Body of pancreas (tissue), 4 donors: Measurements from ENCODE around the gene CBS. TPM values are rescaled to one million over a fixed set of nuclear protein-coding genes. Genes with fewer than 3 reads are reported as not detected.
"Not testable (repeated sequence)": the region's sequence is repeated elsewhere in the genome, so short reads cannot be mapped to it uniquely, and the experiment has no call there.

Experiments
- ATAC-seq: fragments of 150-250 bp; one replicate; pipeline ENCODE4 v1.9.1; 2016
- DNase-seq, 4 donors: peaks; one replicate each; pipeline ENCODE4 v3.0.0-alpha.2; 2019
- H3K27ac ChIP-seq, 4 donors: fragments of 200-600 bp; sonication (generic); 1 replicate in 3 of 4; 2 replicates in 1 of 4; pipeline versions ENCODE4 v1.5.1 to v1.6.1; 2016 to 2019; ENCODE audit warnings: mild to moderate bottlenecking in 1 of 4, mixed read lengths in 1 of 4, moderate library complexity in 1 of 4
- H3K27me3 ChIP-seq, 2 donors: fragments of 200-600 bp; sonication (generic); one replicate each; pipeline ENCODE4 v1.6.0; 2016; ENCODE audit warnings: mild to moderate bottlenecking in 1 of 2
- H3K36me3 ChIP-seq, 2 donors: fragments of 200-600 bp; sonication (generic); replicated peaks in 1 of 2; 2 replicates each; pipeline ENCODE4 v1.5.1; 2016; ENCODE audit warnings: low read depth in 2 of 2; ENCODE audit not compliant: insufficient read depth in 1 of 2
- H3K4me1 ChIP-seq: fragments of 200-600 bp; sonication (generic); one replicate; pipeline ENCODE4 v1.6.0; 2016
- H3K4me3 ChIP-seq, 2 donors: fragments of 200-600 bp; sonication (generic); 1 replicate in 1 of 2; 2 replicates in 1 of 2; pipeline ENCODE4 v1.5.1; 2016 to 2019
- H3K9me3 ChIP-seq, 3 donors: fragments of 200-600 bp; sonication (generic); 1 replicate in 2 of 3; 2 replicates in 1 of 3; pipeline ENCODE4 v1.5.1; 2016
- POLR2A ChIP-seq, 3 donors: fragments of 450-650 bp; IDR thresholded peaks; one replicate each; pipeline ENCODE4 v1.6.1; 2016; ENCODE audit warnings: antibody characterized with exemption in 3 of 3, mild to moderate bottlenecking in 2 of 3
- WGBS, 2 donors: methylation state at CpG; one replicate each; pipeline ENCODE4 v1.1.5; 2017; 5-methylcytosine and 5-hydroxymethylcytosine counted together
- intact Hi-C: fragments of 100-400 bp; cut with DNase I; formaldehyde crosslinking; loops from one replicate; pipeline ENCODE4 v1.15.1; 2023
- total RNA-seq, 2 donors: library from RNA; depleted of rRNA; stranded (reverse); fragments of >200 nt; gene quantifications; one replicate each; pipeline ENCODE4 v1.1.0, GENCODE V29; 2016
- TF ChIP-seq, protein P1 (sequence below), 7 experiments: fragments of 450-650 bp in 4 of 7; fragments of 200-600 bp in 3 of 7; sonication (generic) in 3 of 7; IDR thresholded peaks; one replicate each; pipeline ENCODE4 v1.5.1; 2016 to 2019; ENCODE audit warnings: antibody characterized with exemption in 7 of 7

CBS gene
- total RNA-seq, 2 donors from 2014 or later = 196 to 199 TPM

DNA sequence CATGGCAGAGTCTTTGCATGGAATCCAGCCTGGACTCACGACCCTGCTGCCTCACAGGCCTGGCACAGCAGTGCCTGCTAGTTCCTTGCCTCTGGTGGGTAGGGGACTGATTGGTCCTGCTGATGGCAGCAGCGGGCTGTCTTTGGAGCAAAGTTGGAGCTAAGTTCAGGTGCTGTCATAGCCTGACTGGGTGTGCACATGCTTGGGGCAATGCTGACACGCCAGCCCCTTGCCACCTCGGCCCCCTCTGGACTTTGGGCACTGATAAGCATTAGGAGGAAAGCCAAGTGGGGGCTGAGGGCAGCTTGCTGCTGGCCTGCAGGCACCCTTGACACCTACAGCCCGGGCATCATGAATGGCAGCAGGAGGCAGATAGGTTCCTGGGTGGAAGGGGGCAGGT is 33.5 kb downstream of the CBS start:
- intact Hi-C loops, H3K4me1 ChIP-seq, H3K9me3 ChIP-seq, H3K27ac ChIP-seq, H3K27me3 ChIP-seq, H3K36me3 ChIP-seq, H3K4me3 ChIP-seq, ATAC-seq: not testable (repeated sequence)
- TF ChIP-seq, protein P1, sequence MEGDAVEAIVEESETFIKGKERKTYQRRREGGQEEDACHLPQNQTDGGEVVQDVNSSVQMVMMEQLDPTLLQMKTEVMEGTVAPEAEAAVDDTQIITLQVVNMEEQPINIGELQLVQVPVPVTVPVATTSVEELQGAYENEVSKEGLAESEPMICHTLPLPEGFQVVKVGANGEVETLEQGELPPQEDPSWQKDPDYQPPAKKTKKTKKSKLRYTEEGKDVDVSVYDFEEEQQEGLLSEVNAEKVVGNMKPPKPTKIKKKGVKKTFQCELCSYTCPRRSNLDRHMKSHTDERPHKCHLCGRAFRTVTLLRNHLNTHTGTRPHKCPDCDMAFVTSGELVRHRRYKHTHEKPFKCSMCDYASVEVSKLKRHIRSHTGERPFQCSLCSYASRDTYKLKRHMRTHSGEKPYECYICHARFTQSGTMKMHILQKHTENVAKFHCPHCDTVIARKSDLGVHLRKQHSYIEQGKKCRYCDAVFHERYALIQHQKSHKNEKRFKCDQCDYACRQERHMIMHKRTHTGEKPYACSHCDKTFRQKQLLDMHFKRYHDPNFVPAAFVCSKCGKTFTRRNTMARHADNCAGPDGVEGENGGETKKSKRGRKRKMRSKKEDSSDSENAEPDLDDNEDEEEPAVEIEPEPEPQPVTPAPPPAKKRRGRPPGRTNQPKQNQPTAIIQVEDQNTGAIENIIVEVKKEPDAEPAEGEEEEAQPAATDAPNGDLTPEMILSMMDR (IDR thresholded peaks at IDR 0.05) = peak in 1 of 7 experiments; percentile 3
- peak in 1 of 4 donors; percentile 33 for DNase-seq
- 76% methylated on average over 3 of the region's 5 CpGs; no CpG with 5 or more reads in 1 of the 2 donors for WGBS, 2 donors

DNA sequence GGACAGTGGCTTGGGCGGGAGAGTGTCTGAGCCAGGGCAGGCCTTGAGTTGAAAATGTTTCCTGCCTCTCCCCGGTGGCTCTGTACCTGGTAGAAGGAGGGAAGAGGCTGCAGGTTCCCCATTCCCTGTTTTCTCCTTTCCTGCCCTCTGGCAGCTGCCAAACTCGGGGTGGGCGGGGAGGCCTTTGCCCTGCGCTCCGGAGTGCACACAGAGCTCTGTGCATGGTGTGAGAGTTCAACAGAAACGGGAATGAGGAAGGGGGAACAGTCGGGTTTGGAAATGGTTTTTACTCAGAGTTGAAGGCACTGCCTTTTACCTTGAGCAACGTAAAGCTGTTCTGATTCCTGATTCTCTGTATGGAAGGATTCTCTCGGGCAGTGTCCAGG is 37.0 kb downstream of the CBS start:
- H3K9me3 ChIP-seq, intact Hi-C loops, H3K36me3 ChIP-seq, H3K4me1 ChIP-seq, H3K27ac ChIP-seq, DNase-seq, H3K4me3 ChIP-seq, ATAC-seq, H3K27me3 ChIP-seq: not testable (repeated sequence)
- WGBS, 2 donors = 100% methylated on average over 1 of the region's 10 CpGs; no CpG with 5 or more reads in 1 of the 2 donors

DNA sequence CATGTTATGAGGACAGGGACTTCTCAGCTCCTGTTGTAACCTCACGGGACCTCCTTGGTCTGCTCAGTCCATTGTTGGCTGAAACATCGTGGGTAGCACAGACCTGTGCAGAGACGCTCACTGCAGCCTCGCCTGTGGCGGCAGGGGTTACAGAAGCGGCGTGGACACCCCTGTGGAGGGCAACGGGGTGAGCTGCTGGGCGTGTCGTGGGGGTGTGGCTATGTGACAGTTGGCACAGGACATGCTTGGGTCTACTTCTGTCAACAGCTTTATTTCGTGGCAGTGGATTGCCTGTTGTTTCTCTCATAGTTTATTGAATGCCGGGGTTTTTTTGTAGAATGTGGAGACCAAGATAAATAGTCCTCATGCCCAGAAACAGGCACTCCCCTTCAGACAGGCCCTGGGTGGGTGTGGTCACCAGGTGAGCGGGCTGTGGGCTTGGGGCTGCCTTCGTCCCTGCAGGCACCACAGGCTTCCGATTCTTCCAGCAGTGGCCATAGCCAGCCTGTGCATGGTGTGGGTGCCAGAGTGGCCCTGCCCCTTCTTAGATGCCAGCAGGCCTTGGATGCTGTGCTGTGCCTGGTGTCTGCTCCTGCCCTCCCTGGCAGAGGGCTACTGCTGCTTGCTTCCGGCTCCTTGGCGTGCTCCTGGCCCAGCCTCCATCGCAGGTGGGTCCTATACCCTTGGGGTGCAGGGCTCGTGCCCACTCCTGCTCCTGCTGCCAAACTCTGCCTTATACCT is 37.5 kb downstream of the CBS start:
- ATAC-seq, H3K27me3 ChIP-seq, H3K9me3 ChIP-seq, H3K27ac ChIP-seq, H3K4me3 ChIP-seq, H3K4me1 ChIP-seq, DNase-seq, intact Hi-C loops, H3K36me3 ChIP-seq: not testable (repeated sequence)
- 80 to 87% methylated on average over 3 to 9 of the region's 19 CpGs for WGBS, 2 donors

DNA sequence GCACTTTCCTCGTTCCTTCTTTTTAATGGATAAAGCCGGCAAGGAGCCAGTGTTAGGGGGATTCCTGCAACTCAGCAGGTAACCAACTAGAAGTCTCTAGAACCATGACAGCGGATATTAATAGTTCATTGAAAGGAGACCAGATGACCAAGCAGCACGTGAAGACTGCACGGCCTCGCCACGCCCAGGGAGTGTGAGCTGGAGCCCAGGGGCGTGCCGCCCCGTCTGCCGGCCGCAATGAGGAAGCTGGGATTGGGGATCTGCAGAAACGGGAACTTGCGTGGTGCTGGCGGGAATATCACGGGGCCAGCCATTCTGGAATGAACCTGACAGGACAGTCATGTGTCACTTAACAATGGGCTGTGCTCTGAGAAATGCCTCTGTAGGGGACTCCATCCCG is 38.7 kb downstream of the CBS start:
- H3K4me3 ChIP-seq, H3K36me3 ChIP-seq, H3K4me1 ChIP-seq, ATAC-seq, H3K9me3 ChIP-seq, H3K27ac ChIP-seq, H3K27me3 ChIP-seq, intact Hi-C loops: not testable (repeated sequence)
- DNase-seq = peak in 1 of 4 donors; percentile 14
- whole genome bisulfite sequencing, 2 donors = no CpG with 5 or more reads among the region's 17 CpGs

DNA sequence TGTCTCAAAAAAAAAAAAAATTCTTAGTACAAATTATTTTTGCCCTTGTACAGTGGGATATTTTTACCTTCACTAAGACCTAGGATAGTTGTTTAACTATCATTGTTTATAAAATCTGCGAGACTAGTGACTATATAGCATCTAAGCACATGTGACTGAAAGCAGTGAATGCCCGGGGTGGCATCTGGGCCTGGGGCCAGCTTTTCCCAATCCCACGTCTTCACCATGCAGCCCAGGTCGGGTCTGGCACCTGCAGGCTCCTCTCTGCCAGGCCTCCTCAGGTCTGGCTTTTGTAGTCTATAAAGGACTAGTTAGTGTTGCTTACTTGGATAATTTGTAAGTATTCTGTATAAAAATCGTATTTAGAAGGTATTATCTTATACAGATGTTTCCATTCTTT is 40.8 kb downstream of the CBS start:
- no peak for DNase-seq
- 68 to 70% methylated on average over 5 of the region's 5 CpGs for WGBS, 2 donors

DNA sequence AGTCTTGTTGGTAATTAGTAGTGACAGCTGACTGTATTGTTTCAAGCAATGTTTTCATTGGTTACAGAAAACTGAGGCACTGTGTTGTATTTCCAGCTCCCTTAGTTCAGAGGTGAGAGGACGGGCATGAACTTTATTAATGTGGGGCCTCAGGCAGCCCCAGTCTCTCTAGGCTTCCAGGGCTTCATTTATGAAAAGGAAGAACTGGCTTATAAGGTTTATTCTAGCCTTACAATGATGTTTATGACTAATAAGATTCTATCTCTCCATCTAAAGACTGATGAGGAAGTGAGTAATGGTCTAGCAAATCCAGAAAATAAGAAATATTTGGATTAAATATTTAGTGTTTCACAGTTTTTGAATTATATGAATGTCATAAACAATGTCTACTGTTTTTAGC is 41.5 kb downstream of the CBS start:
- no peak for DNase-seq
- WGBS, 2 donors = 90 to 93% methylated on average over 1 of the region's 1 CpG
- H3K36me3 ChIP-seq = peaks cover 0 to 4% of the 10 kb centered on the region in 2 donors
- no peaks in the 10 kb centered on the region for H3K9me3 ChIP-seq
- no peaks in the 10 kb centered on the region for H3K4me1 ChIP-seq
- TF ChIP-seq, protein P1 (IDR thresholded peaks at IDR 0.05) = no peak
- no peak for TF ChIP-seq POLR2A (IDR thresholded peaks at IDR 0.05)
- H3K4me3 ChIP-seq = no peak overlapping the region
- no peaks in the 10 kb centered on the region for H3K27me3 ChIP-seq
- no peak overlapping the region for H3K27ac ChIP-seq
- intact Hi-C loops = no loop called here
- no peak for ATAC-seq

More for the DNA sequence above, 40.8 kb downstream of the CBS start:
- Histone ChIP-seq H3K4me1 (no peaks in the 10 kb centered on the region), H3K36me3 (peaks cover 0 to 1% of the 10 kb centered on the region in 2 donors), H3K27ac (no peak overlapping the region), H3K9me3 (no peaks in the 10 kb centered on the region), H3K4me3 (no peak overlapping the region), H3K27me3 (no peaks in the 10 kb centered on the region)
- TF ChIP-seq, protein P1 (IDR thresholded peaks at IDR 0.05) = no peak
- TF ChIP-seq POLR2A (IDR thresholded peaks at IDR 0.05) = no peak
- intact Hi-C loops = no loop called here
- ATAC-seq = no peak
